SK-N-SH (cell line): ENCODE data around the gene GSDMA. TPM values are rescaled to one million over a fixed set of nuclear protein-coding genes. Genes with fewer than 3 reads are reported as not detected.

Experiments used
- CTCF ChIA-PET: fragments of 300-600, 350-600 bp; formaldehyde crosslinking; extraction: SDS; loops from one replicate; lab custom pipeline; 2021; lab: Yijun Ruan, JAX
- POLR2A ChIA-PET: fragments of 350-600 bp; sonication (Branson Sonifier 250); formaldehyde crosslinking; extraction: SDS; loops from one replicate; lab custom pipeline; 2020; ENCODE audit warnings: antibody characterized with exemption, inconsistent platforms; lab: Yijun Ruan, JAX
- DNase-seq: peaks from one replicate; pipeline ENCODE4 v3.0.0; 2012
- H2AFZ ChIP-seq: fragments of 200-600 bp; sonication (generic); 2 replicates; pipeline ENCODE4 v1.8.1; 2016; ENCODE audit warnings: antibody characterized with exemption, mild to moderate bottlenecking, low read depth
- H3F3A ChIP-seq: fragments of 200-600 bp; sonication (generic); replicated peaks from 2 replicates; pipeline ENCODE3; 2016; ENCODE audit warnings: antibody characterized with exemption, mild to moderate bottlenecking; ENCODE audit not compliant: insufficient read depth
- H3K27ac ChIP-seq, 2 experiments: fragments of 200-500 bp in 1 of 2; fragments of 200-600 bp in 1 of 2; sonication (Bioruptor generic) in 1 of 2; sonication (generic), shearing (Covaris generic) in 1 of 2; 2 replicates each; pipeline versions ENCODE4 v1.5.1 to v1.6.1; 2014 to 2016; ENCODE audit warnings: low read depth in 2 of 2, inconsistent platforms in 1 of 2, low read length in 1 of 2, mild to moderate bottlenecking in 1 of 2, mixed read lengths in 1 of 2
- H3K27me3 ChIP-seq: fragments of 200-600 bp; sonication (generic), shearing (Covaris generic); 2 replicates; pipeline ENCODE4 v1.6.1; 2016; ENCODE audit warnings: mixed run types; ENCODE audit not compliant: insufficient read depth
- H3K36me3 ChIP-seq, 2 experiments: fragments of 200-500 bp in 1 of 2; fragments of 200-600 bp in 1 of 2; sonication (Bioruptor generic) in 1 of 2; sonication (generic) in 1 of 2; replicated peaks in 1 of 2; 2 replicates each; pipeline versions ENCODE3 to v1.5.1; 2014 to 2016; ENCODE audit warnings: low read length in 1 of 2, mild to moderate bottlenecking in 1 of 2; ENCODE audit not compliant: insufficient read depth in 2 of 2, control insufficient read depth in 1 of 2
- H3K4me1 ChIP-seq, 2 experiments: fragments of 200-500 bp in 1 of 2; fragments of 200-600 bp in 1 of 2; sonication (Bioruptor generic) in 1 of 2; sonication (generic), shearing (Covaris generic) in 1 of 2; 2 replicates each; pipeline versions ENCODE4 v1.5.1 to v1.6.1; 2014 to 2016; ENCODE audit warnings: low read depth in 1 of 2, low read length in 1 of 2, mixed run types in 1 of 2; ENCODE audit not compliant: insufficient read depth in 2 of 2, control insufficient read depth in 1 of 2
- H3K4me2 ChIP-seq: fragments of 200-600 bp; sonication (generic), shearing (Covaris generic); 2 replicates; pipeline ENCODE4 v1.6.1; 2017; ENCODE audit warnings: mixed run types
- H3K4me3 ChIP-seq, 2 experiments: fragments of 200-500 bp in 1 of 2; fragments of 200-600 bp in 1 of 2; sonication (Bioruptor generic) in 1 of 2; sonication (generic), shearing (Covaris generic) in 1 of 2; 2 replicates each; pipeline versions ENCODE4 v1.5.1 to v1.8.1; 2014 to 2016; ENCODE audit warnings: low read depth in 2 of 2, inconsistent platforms in 1 of 2, low read length in 1 of 2, mild to moderate bottlenecking in 1 of 2, mixed read lengths in 1 of 2, moderate library complexity in 1 of 2
- H3K79me2 ChIP-seq: fragments of 200-600 bp; sonication (generic); 2 replicates; pipeline ENCODE4 v1.8.1; 2017; ENCODE audit warnings: mild to moderate bottlenecking; ENCODE audit not compliant: insufficient read depth
- H3K9ac ChIP-seq: fragments of 200-600 bp; sonication (generic); 2 replicates; pipeline ENCODE4 v1.6.1; 2017; ENCODE audit warnings: mixed run types
- H3K9me2 ChIP-seq: fragments of 200-600 bp; sonication (generic); 2 replicates; pipeline ENCODE4 v1.6.1; 2017; ENCODE audit warnings: mixed run types
- H3K9me3 ChIP-seq: fragments of 200-600 bp; sonication (generic); 2 replicates; pipeline ENCODE4 v1.6.1; 2017; ENCODE audit warnings: mixed run types, mild to moderate bottlenecking, moderate library complexity
- H4K20me1 ChIP-seq: fragments of 200-600 bp; sonication (generic); 2 replicates; pipeline ENCODE4 v1.6.1; 2017; ENCODE audit warnings: mild to moderate bottlenecking, mixed run types; ENCODE audit not compliant: insufficient read depth
- CHD2 ChIP-seq: fragments of 150-350 bp; IDR thresholded peaks from 2 replicates; pipeline ENCODE4 v1.6.1; 2018; ENCODE audit warnings: low read length; ENCODE audit not compliant: partially characterized antibody
- ELF1 ChIP-seq: IDR thresholded peaks from 2 replicates; pipeline ENCODE4 v1.4.0; 2012
- FOSL2 ChIP-seq: IDR thresholded peaks from 2 replicates; pipeline ENCODE4 v1.4.0; 2012; ENCODE audit warnings: low read depth, mild to moderate bottlenecking, moderate library complexity, borderline replicate concordance
- FOXJ3 ChIP-seq: sonication (generic); formaldehyde crosslinking; IDR thresholded peaks from 2 replicates; pipeline ENCODE4 v1.5.1; 2020; ENCODE audit warnings: mild to moderate bottlenecking, missing genetic modification reagents
- GABPA ChIP-seq: IDR thresholded peaks from 2 replicates; pipeline ENCODE4 v1.4.0; 2012; ENCODE audit warnings: low read depth, mild to moderate bottlenecking
- NFIC ChIP-seq: IDR thresholded peaks from 2 replicates; pipeline ENCODE4 v1.4.0; 2012; ENCODE audit warnings: borderline replicate concordance
- RAD21 ChIP-seq: IDR thresholded peaks from 2 replicates; pipeline ENCODE4 v1.6.1; 2012; ENCODE audit warnings: mild to moderate bottlenecking, low read length
- RCOR1 ChIP-seq: fragments of 150-350 bp; IDR thresholded peaks from 2 replicates; pipeline ENCODE4 v1.6.1; 2017; ENCODE audit warnings: antibody characterized with exemption, low read length
- RXRA ChIP-seq: IDR thresholded peaks from 2 replicates; pipeline ENCODE4 v1.4.0; 2012; ENCODE audit warnings: low read depth, mild to moderate bottlenecking, borderline replicate concordance
- TCF12 ChIP-seq: IDR thresholded peaks from 2 replicates; pipeline ENCODE4 v1.4.0; 2012
- WGBS: methylation state at CpG from one replicate; pipeline ENCODE4 v1.1.6; 2017; ENCODE audit warnings: low lambda C conversion rate; 5-methylcytosine and 5-hydroxymethylcytosine counted together
- polyA plus RNA-seq, 3 experiments: library from polyadenylated mRNA; depleted of rRNA; stranded (reverse); fragments of >200 nt; gene quantifications; 2 replicates each; pipeline ENCODE4 v1.2.3, GENCODE V29; 2012
- TF ChIP-seq, protein P1 (sequence below): fragments of 200-600 bp; sonication (generic); IDR thresholded peaks from 2 replicates; pipeline ENCODE4 v1.6.1; 2017; ENCODE audit warnings: antibody characterized with exemption, mild to moderate bottlenecking, moderate library complexity
- TF ChIP-seq, protein P2 (sequence below): IDR thresholded peaks from 2 replicates; pipeline ENCODE4 v1.4.0; 2012; ENCODE audit warnings: low read depth, borderline replicate concordance
- TF ChIP-seq, protein P3 (sequence below): IDR thresholded peaks from 2 replicates; pipeline ENCODE4 v1.6.1; 2012; ENCODE audit warnings: mild to moderate bottlenecking, low read depth, low read length, moderate library complexity

The GSDMA gene
- polyA plus RNA-seq, 1 of the 3 experiments (the other 2 are of a cell fraction), result not detected

DNA sequence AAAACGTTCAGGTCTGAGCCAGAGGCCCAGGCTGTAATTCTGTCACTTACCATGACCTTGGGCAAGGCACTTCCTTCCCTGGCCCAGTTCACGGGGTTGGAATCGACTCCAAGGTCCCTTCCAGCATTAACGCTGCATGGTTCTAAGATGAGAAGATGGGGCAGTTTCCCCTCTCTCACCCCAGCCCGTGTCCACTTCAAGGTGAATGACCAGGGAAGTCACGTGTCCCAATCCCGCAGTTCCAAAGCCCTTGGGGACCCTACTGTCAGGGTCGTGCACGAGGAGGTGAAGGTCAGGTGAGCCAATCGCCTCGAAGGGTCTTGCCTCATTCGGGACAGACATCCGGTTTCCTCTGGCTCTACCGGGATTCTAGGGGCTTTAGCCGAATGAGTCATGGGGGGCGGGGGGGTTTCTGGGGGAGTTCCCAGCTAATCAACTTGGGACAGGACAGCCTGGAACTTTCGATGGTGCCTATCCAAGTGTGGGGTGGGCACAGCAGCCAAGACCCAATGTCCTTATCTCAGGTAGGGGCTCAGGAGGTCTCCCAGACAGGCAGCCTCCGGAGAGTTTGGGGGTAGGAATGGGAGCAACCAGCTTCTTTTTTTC is 51.7 kb downstream of the GSDMA start:
- H3K4me2 ChIP-seq, result no peak overlapping the region
- H3K27me3 ChIP-seq, result no peaks in the 10 kb centered on the region
- peak; percentile 33 for DNase-seq
- CTCF ChIA-PET, result interaction anchor here (1.1 to 7.8 kb wide), 19 partner anchors 13 to 286 kb away, joined by 3 to 143 read pairs (median 5); partner anchors contain the start of gene THRA
- H3K9me2 ChIP-seq, result no peaks in the 10 kb centered on the region
- H3K27ac ChIP-seq, result no peak overlapping the region
- H3K9ac ChIP-seq, result no peak overlapping the region
- 76% methylated on average over 14 of the region's 18 CpGs for WGBS
- POLR2A ChIA-PET, result no interaction called here
- H3K4me1 ChIP-seq, result no peaks in the 10 kb centered on the region; a peak in 1 of 4 replicates
- TF ChIP-seq, protein P1, sequence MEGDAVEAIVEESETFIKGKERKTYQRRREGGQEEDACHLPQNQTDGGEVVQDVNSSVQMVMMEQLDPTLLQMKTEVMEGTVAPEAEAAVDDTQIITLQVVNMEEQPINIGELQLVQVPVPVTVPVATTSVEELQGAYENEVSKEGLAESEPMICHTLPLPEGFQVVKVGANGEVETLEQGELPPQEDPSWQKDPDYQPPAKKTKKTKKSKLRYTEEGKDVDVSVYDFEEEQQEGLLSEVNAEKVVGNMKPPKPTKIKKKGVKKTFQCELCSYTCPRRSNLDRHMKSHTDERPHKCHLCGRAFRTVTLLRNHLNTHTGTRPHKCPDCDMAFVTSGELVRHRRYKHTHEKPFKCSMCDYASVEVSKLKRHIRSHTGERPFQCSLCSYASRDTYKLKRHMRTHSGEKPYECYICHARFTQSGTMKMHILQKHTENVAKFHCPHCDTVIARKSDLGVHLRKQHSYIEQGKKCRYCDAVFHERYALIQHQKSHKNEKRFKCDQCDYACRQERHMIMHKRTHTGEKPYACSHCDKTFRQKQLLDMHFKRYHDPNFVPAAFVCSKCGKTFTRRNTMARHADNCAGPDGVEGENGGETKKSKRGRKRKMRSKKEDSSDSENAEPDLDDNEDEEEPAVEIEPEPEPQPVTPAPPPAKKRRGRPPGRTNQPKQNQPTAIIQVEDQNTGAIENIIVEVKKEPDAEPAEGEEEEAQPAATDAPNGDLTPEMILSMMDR, result no peak
- TF ChIP-seq TCF12, result no peak
- TF ChIP-seq RXRA, result no peak
- no peak for TF ChIP-seq RAD21
- TF ChIP-seq, protein P2, sequence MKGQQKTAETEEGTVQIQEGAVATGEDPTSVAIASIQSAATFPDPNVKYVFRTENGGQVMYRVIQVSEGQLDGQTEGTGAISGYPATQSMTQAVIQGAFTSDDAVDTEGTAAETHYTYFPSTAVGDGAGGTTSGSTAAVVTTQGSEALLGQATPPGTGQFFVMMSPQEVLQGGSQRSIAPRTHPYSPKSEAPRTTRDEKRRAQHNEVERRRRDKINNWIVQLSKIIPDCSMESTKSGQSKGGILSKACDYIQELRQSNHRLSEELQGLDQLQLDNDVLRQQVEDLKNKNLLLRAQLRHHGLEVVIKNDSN, result no peak
- TF ChIP-seq NFIC, result no peak
- no peak for TF ChIP-seq RCOR1
- no peak for TF ChIP-seq FOXJ3 (CRISPR knock-in tag)
- TF ChIP-seq, all 33 proteins: peak for 0
- Histone ChIP-seq H3K36me3 (peaks cover under 1 to 2% of the 10 kb centered on the region in 2 experiments), H4K20me1 (no peaks in the 10 kb centered on the region), H3K9me3 (no peaks in the 10 kb centered on the region), H2AFZ (no peak overlapping the region), H3F3A (no peaks in the 10 kb centered on the region), H3K79me2 (no peaks in the 10 kb centered on the region), H3K4me3 (no peak overlapping the region)

DNA sequence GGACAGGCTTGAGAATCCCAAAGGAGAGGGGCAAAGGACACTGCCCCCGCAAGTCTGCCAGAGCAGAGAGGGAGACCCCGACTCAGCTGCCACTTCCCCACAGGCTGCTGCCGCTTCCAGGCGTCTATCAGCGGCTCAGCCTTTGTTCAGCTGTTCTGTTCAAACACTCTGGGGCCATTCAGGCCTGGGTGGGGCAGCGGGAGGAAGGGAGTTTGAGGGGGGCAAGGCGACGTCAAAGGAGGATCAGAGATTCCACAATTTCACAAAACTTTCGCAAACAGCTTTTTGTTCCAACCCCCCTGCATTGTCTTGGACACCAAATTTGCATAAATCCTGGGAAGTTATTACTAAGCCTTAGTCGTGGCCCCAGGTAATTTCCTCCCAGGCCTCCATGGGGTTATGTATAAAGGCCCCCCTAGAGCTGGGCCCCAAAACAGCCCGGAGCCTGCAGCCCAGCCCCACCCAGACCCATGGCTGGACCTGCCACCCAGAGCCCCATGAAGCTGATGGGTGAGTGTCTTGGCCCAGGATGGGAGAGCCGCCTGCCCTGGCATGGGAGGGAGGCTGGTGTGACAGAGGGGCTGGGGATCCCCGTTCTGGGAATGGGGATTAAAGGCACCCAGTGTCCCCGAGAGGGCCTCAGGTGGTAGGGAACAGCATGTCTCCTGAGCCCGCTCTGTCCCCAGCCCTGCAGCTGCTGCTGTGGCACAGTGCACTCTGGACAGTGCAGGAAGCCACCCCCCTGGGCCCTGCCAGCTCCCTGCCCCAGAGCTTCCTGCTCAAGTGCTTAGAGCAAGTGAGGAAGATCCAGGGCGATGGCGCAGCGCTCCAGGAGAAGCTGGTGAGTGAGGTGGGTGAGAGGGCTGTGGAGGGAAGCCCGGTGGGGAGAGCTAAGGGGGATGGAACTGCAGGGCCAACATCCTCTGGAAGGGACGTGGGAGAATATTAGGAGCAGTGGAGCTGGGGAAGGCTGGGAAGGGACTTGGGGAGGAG is 52.5 kb downstream of the GSDMA start, which contains the start of gene CSF3:
Gene CSF3 (plus strand): TSS at position 436 of the 993 bp plus-strand sequence. CDS start 35 bp downstream, at position 471.
- Histone ChIP-seq H4K20me1 (no peaks in the 10 kb centered on the region), H3F3A (no peaks in the 10 kb centered on the region)
- no peak for TF ChIP-seq GABPA
- TF ChIP-seq RCOR1, result no peak
- TF ChIP-seq CHD2, result no peak
- TF ChIP-seq, protein P2, result no peak
- no peak for TF ChIP-seq FOSL2
- TF ChIP-seq ELF1, result no peak
- TF ChIP-seq, protein P3, sequence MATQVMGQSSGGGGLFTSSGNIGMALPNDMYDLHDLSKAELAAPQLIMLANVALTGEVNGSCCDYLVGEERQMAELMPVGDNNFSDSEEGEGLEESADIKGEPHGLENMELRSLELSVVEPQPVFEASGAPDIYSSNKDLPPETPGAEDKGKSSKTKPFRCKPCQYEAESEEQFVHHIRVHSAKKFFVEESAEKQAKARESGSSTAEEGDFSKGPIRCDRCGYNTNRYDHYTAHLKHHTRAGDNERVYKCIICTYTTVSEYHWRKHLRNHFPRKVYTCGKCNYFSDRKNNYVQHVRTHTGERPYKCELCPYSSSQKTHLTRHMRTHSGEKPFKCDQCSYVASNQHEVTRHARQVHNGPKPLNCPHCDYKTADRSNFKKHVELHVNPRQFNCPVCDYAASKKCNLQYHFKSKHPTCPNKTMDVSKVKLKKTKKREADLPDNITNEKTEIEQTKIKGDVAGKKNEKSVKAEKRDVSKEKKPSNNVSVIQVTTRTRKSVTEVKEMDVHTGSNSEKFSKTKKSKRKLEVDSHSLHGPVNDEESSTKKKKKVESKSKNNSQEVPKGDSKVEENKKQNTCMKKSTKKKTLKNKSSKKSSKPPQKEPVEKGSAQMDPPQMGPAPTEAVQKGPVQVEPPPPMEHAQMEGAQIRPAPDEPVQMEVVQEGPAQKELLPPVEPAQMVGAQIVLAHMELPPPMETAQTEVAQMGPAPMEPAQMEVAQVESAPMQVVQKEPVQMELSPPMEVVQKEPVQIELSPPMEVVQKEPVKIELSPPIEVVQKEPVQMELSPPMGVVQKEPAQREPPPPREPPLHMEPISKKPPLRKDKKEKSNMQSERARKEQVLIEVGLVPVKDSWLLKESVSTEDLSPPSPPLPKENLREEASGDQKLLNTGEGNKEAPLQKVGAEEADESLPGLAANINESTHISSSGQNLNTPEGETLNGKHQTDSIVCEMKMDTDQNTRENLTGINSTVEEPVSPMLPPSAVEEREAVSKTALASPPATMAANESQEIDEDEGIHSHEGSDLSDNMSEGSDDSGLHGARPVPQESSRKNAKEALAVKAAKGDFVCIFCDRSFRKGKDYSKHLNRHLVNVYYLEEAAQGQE, result no peak
- TF ChIP-seq, all 33 proteins: peak for 0
- Histone ChIP-seq H3K4me2 (no peak within 1 kb of the TSS), H3K27me3 (no peaks in the 10 kb centered on the region), H3K27ac (no peak within 1 kb of the TSS), H3K9me2 (no peaks in the 10 kb centered on the region), H3K9ac (no peak within 1 kb of the TSS), H3K79me2 (no peaks in the 10 kb centered on the region), H3K9me3 (no peaks in the 10 kb centered on the region), H3K4me1 (no peaks in the 10 kb centered on the region; a peak in 1 of 4 replicates), H2AFZ (no peak within 1 kb of the TSS), H3K4me3 (no peak within 1 kb of the TSS), H3K36me3 (peaks cover 4 to 5% of the 10 kb centered on the region in 2 experiments)
- DNase-seq, result peak; percentile 19
- ChIA-PET POLR2A (interaction anchor here (0.5 kb wide), 1 partner anchor 77 kb away, joined by 4 read pairs; no protein-coding TSS in a partner anchor), CTCF (interaction anchor here (0.5 to 7.8 kb wide), 17 partner anchors 12 to 288 kb away, joined by 3 to 143 read pairs (median 14); no protein-coding TSS in a partner anchor)
- 76% methylated on average over 16 of the region's 20 CpGs for WGBS
